GM10266 (cell line): Measurements from ENCODE around the gene NRSN2.
"Not testable (repeated sequence)": the region's sequence is repeated elsewhere in the genome, so short reads cannot be mapped to it uniquely, and the experiment has no call there.

ENCODE experiments used
- DNase-seq: peaks from one replicate; pipeline ENCODE4 v3.0.0; 2012; ENCODE audit errors: extremely low spot score
- TF ChIP-seq, protein P1 (sequence below): IDR thresholded peaks from 2 replicates; pipeline ENCODE4 v1.5.1; 2012; ENCODE audit warnings: mild to moderate bottlenecking, low read depth; ENCODE audit not compliant: control insufficient read depth, insufficient read depth; ENCODE audit errors: missing control alignments

Gene NRSN2

DNA sequence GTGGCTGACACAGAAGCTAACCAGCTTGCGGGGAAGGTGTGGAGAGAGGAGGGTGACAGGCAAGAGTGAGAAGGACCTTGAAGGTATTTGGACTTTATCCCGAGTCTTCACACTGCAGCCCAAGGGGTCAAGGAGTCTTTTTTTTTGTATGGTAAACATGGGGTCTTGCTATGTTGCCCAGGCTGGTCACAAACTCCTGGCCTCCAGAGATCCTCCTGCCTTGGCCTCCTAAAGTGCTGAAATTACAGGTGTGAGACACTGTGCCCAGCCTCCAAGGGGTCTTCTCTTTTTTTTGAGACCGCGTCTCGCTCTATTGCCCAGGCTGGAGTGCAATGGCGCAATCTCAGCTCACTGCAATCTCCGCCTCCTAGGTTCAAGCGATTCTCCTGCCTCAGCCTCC lies 12.3 kb upstream of the NRSN2 start:
- TF ChIP-seq, protein P1, sequence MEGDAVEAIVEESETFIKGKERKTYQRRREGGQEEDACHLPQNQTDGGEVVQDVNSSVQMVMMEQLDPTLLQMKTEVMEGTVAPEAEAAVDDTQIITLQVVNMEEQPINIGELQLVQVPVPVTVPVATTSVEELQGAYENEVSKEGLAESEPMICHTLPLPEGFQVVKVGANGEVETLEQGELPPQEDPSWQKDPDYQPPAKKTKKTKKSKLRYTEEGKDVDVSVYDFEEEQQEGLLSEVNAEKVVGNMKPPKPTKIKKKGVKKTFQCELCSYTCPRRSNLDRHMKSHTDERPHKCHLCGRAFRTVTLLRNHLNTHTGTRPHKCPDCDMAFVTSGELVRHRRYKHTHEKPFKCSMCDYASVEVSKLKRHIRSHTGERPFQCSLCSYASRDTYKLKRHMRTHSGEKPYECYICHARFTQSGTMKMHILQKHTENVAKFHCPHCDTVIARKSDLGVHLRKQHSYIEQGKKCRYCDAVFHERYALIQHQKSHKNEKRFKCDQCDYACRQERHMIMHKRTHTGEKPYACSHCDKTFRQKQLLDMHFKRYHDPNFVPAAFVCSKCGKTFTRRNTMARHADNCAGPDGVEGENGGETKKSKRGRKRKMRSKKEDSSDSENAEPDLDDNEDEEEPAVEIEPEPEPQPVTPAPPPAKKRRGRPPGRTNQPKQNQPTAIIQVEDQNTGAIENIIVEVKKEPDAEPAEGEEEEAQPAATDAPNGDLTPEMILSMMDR = no peak
- no peak for DNase-seq

DNA sequence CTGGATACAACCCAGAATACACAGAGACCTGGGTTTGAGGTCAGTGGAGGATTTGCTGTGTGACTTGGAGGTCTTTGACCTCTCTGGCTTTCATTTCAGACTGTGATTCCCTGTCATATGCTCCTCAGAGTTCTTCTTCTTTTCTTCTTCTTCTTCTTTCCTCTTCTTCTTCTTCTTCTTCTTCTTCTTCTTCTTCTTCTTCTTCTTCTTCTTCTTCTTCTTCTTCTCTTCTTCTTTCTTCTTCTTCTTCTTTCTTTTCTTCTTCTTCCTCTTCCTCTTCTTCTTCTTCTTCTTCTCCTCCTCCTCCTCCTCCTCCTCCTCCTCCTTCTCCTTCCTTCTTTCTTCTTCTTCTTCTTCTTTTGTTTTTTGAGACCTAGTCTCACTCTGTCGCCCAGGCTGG lies 10.9 kb upstream of the NRSN2 start:
- not testable (repeated sequence) for DNase-seq

DNA sequence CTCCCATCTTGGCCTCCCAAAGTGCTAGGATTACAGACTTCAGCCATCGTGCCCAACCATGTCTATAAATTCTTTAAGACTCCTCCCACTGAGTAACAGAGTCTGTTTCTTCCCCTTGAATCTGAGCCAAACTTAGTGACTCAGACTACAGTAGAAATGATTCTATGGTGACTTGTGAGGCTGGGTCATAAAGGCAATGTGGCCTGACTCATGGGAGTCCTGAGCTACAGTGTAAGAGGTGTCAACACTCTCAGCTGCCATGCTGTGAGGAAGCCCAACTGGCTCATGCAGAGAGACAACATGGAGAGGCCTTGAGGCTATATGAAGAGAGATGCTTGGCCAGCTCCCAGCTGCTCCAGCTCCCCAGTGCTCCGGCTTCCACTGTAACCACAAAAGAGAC lies 5.2 kb upstream of the NRSN2 start:
- DNase-seq = no peak
- TF ChIP-seq, protein P1 = no peak

DNA sequence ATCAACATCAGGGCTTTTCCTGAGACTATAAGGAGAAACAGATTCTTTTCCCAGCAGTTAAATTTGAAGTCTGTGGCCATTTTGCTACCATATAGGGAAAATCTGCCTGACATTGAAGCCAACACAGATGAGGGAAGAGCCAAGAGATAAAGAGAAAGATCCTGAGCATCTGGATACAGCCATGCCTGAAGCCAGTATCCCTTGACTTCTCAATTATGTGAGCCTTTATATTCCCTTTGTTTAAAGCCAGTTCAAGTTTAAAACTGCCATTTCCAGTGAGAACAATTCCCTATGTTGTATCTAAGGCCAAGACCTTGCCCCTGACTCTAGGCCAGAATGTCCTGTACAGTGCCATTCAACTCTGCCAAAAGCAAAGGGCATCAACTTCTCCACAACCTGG lies 3.8 kb upstream of the NRSN2 start:
- DNase-seq = no peak
- TF ChIP-seq, protein P1 = no peak

DNA sequence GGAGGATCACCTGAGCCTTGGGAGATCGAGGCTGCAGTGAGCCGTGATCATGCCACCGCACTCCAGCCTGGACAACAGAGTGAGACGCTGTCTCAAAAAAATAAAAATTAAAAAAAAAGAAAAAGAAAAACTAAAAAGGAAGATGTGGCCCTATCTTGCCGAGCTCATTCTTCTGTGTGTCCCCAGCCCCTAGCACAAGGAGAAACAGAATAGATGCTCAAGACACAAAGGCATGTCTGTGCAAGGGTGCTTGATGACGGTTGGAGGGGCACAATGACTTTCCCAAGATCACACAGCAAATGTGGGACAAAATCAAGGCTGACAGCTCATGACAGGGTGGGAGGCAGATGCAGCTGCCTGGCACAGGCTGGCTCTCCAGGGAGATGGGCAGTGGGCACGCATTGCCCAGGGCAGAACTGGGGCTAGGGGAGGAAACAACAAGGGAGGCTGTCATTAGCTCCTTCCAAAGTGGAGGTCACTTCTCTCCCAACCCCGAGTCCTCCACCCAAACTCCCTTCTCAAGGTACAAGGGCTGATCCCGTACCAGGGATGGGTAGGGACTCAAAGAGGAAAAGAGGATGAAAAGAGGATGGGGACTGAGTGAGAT lies 775 bp upstream of the NRSN2 start:
- TF ChIP-seq, protein P1 = no peak
- no peak for DNase-seq

DNA sequence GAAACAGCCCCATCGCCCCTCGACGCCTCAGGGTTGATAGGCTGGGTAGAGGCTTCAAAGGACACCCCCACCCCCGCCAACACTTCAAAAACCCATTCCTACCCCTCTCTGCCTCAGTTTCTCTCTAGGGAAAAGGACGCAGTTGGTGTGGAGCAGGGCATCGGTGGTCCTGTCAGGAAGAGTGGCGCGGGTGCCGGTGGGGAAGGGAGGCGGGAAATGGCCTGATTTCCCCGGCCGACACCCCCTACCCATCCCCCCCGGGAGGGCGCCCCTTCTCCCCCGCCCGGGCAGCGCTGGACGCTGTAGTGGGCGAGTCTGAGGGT lies 367 bp downstream of the NRSN2 start:
- DNase-seq = no peak
- TF ChIP-seq, protein P1 = no peak

DNA sequence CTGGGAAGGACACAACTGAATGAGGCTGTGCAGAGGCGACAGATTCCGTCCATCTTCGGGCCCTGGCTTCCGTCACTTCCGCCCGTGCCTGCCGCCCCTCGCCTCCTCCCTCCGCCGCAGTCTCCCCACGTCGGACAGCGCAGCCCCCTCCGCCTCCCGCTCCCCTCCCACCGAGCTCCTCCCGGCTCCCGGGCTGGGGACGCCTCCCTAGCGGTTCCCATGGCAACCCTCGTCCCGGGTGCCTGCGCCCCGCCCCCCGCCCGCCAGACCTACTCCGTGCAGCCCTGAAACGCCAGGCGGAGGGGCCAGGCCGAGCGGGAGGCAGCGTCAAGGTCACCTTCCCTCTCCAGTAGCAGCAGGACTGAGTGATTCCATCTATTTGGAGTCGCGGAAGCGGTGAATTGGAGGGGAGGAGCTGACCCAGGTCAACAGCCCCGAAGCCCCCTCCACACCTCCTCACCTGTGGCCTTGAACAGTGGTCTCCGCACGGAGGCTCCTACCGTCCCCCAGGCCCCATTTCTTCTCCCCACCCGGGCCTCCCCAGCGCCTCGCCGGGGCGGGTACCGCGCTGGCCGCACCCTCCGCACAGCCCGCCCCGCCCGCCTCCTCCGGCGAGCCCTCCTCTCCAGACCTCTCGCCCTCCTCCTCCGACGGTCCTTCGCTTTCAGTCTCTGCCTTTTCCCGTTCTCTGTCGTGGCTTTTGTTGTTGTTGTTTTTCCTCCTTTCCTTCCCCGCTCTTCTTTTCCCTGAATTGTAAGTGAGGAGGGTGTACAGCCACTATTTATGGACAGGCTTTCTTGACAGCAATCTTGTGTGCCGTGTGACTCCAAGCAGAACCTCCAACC lies 951 bp downstream of the NRSN2 start:
- TF ChIP-seq, protein P1 = no peak
- peak; percentile 98 for DNase-seq
